ENCODE measurements around the gene TEAD1.

Gene TEAD1

GRCh38 chr11:12802418-12803085, 128.3 kb downstream of the TEAD1 start:
- DNase-seq = no peak
- no peaks in the 10 kb centered on the region for H3K27me3 ChIP-seq (replicated peaks; ENCODE audit: insufficient read depth, low read length)
- H3K27ac ChIP-seq (ENCODE audit: low read length) = no peak overlapping the region
- no peaks in the 10 kb centered on the region for H4K20me1 ChIP-seq (ENCODE audit: insufficient read depth, low read length)
- no peak overlapping the region for H3K9ac ChIP-seq (ENCODE audit: low read length)
- peaks cover 7% of the 10 kb centered on the region; the same call in 1 of the 2 replicates for H3F3A ChIP-seq (ENCODE audit: insufficient read depth, low read length)
- H3K36me3 ChIP-seq (replicated peaks; ENCODE audit: insufficient read depth, low read length) = no peaks in the 10 kb centered on the region
- peaks cover 97% of the 10 kb centered on the region for H3K79me2 ChIP-seq (ENCODE audit: low read length)
- H3K4me2 ChIP-seq (ENCODE audit: low read depth, low read length) = no peak overlapping the region
- H3K9me3 ChIP-seq (replicated peaks; ENCODE audit: insufficient read depth, low read length) = no peaks in the 10 kb centered on the region
- no peaks in the 10 kb centered on the region for H3K9me2 ChIP-seq (replicated peaks; ENCODE audit: insufficient read depth, low read length)
- H2AFZ ChIP-seq (ENCODE audit: low read length) = no peak overlapping the region
- H3K4me3 ChIP-seq (ENCODE audit: low read length) = no peak overlapping the region
- TF ChIP-seq CTCF (IDR thresholded peaks at IDR 0.05; ENCODE audit: low read length) = no peak
- no peak for TF ChIP-seq EZH2phosphoT487 (IDR thresholded peaks at IDR 0.05; ENCODE audit: low read length)
- peaks cover 34% of the 10 kb centered on the region for H3K4me1 ChIP-seq (ENCODE audit: low read length)

- Histone ChIP-seq H3K9me2 (replicated peaks; ENCODE audit: insufficient read depth, low read length) (no peaks in the 10 kb centered on the region), H3K9me3 (replicated peaks; ENCODE audit: insufficient read depth, low read length) (no peaks in the 10 kb centered on the region), H2AFZ (ENCODE audit: low read length) (no peak overlapping the region), H3K4me1 (ENCODE audit: low read length) (peaks cover 35% of the 10 kb centered on the region), H3K27me3 (replicated peaks; ENCODE audit: insufficient read depth, low read length) (no peaks in the 10 kb centered on the region), H3K4me2 (ENCODE audit: low read depth, low read length) (no peak overlapping the region), H3K79me2 (ENCODE audit: low read length) (peaks cover 94% of the 10 kb centered on the region), H3K36me3 (replicated peaks; ENCODE audit: insufficient read depth, low read length) (no peaks in the 10 kb centered on the region), H4K20me1 (ENCODE audit: insufficient read depth, low read length) (no peaks in the 10 kb centered on the region), H3F3A (ENCODE audit: insufficient read depth, low read length) (peaks cover 14% of the 10 kb centered on the region), H3K27ac (ENCODE audit: low read length) (no peak overlapping the region), H3K4me3 (ENCODE audit: low read length) (no peak overlapping the region), H3K9ac (ENCODE audit: low read length) (no peak overlapping the region)
- DNase-seq = no peak
- TF ChIP-seq EZH2 (optimal IDR thresholded peaks at IDR 0.05; ENCODE audit: low read depth, low read length) (no peak), EZH2phosphoT487 (IDR thresholded peaks at IDR 0.05; ENCODE audit: low read length) (no peak), CTCF (IDR thresholded peaks at IDR 0.05; ENCODE audit: low read length) (no peak)
Measured at GRCh38 chr11:12803086-12803826, 129.0 kb downstream of the TEAD1 start.

GRCh38 chr11:12806113-12806512, 131.9 kb downstream of the TEAD1 start:
- Histone ChIP-seq H3K79me2 (ENCODE audit: low read length) (peaks cover 92% of the 10 kb centered on the region), H3K4me2 (ENCODE audit: low read depth, low read length) (no peak overlapping the region)

More at GRCh38 chr11:12806113-12806512, 131.9 kb downstream of the TEAD1 start:
- H3K4me3 ChIP-seq (ENCODE audit: low read length) = no peak overlapping the region
- no peaks in the 10 kb centered on the region for H3K9me3 ChIP-seq (replicated peaks; ENCODE audit: insufficient read depth, low read length)
- H3K4me1 ChIP-seq (ENCODE audit: low read length) = peaks cover 44% of the 10 kb centered on the region
- no peaks in the 10 kb centered on the region for H3K27me3 ChIP-seq (replicated peaks; ENCODE audit: insufficient read depth, low read length)
- H3K27ac ChIP-seq (ENCODE audit: low read length) = no peak overlapping the region
- H3K36me3 ChIP-seq (replicated peaks; ENCODE audit: insufficient read depth, low read length) = no peaks in the 10 kb centered on the region
- no peaks in the 10 kb centered on the region for H3K9me2 ChIP-seq (replicated peaks; ENCODE audit: insufficient read depth, low read length)
- TF ChIP-seq EZH2 (optimal IDR thresholded peaks at IDR 0.05; ENCODE audit: low read depth, low read length) (no peak), CTCF (IDR thresholded peaks at IDR 0.05; ENCODE audit: low read length) (no peak), EZH2phosphoT487 (IDR thresholded peaks at IDR 0.05; ENCODE audit: low read length) (no peak)
- no peak for DNase-seq
- no peak overlapping the region for H2AFZ ChIP-seq (ENCODE audit: low read length)
- no peak overlapping the region for H3K9ac ChIP-seq (ENCODE audit: low read length)
- peaks cover 24% of the 10 kb centered on the region for H3F3A ChIP-seq (ENCODE audit: insufficient read depth, low read length)
- H4K20me1 ChIP-seq (ENCODE audit: insufficient read depth, low read length) = no peaks in the 10 kb centered on the region
